IPS-18a (cell line): ENCODE results near the gene CDH23.
A peak's percentile ranks its signal among the peaks of the same experiment; 100 is the strongest.
"Not testable (repeated sequence)": the region's sequence is repeated elsewhere in the genome, so short reads cannot be mapped to it uniquely, and the experiment has no call there.

Experiments used
- H3K27ac ChIP-seq: one replicate; pipeline ENCODE4 v1.5.1; 2013; ENCODE audit warnings: low read length
- H3K27me3 ChIP-seq: one replicate; pipeline ENCODE4 v1.6.1; 2013; ENCODE audit warnings: mild to moderate bottlenecking, low read length; ENCODE audit not compliant: control insufficient read depth, insufficient read depth
- H3K36me3 ChIP-seq: one replicate; pipeline ENCODE4 v1.6.1; 2013; ENCODE audit warnings: low read depth, low read length; ENCODE audit not compliant: control insufficient read depth
- H3K4me1 ChIP-seq: one replicate; pipeline ENCODE4 v1.6.1; 2013; ENCODE audit warnings: low read depth, low read length; ENCODE audit not compliant: control insufficient read depth
- H3K4me3 ChIP-seq: one replicate; pipeline ENCODE4 v1.5.1; 2013; ENCODE audit warnings: low read length
- H3K9ac ChIP-seq: one replicate; pipeline ENCODE4 v1.6.1; 2013; ENCODE audit warnings: mild to moderate bottlenecking, low read length, moderate library complexity
- H3K9me3 ChIP-seq: one replicate; pipeline ENCODE4 v1.6.1; 2013; ENCODE audit warnings: low read depth, low read length; ENCODE audit not compliant: control insufficient read depth

The CDH23 gene

DNA sequence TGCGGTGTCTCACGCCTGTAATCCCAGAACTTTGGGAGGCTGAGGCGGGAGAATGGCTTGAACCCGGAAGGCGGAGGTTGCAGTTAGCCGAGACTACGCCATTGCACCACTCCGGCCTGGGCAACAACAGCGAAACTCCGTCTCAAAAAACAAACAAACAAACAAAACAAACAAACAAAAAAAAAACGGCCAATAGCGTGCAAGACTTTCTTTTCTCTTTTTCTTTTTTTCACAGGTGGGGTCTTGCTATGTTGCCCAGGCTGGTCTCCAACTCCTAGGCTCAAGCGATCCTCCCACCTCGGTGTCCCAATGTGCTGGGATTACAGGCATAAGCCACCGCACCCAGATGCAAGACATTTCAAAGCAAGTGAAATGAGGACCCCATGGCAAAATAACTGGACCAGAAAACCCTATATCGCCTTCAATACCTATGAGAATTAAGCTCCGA is 452.8 kb downstream of the CDH23 start:
- Histone ChIP-seq H3K36me3 (no peaks in the 10 kb centered on the region), H3K27ac (no peak overlapping the region), H3K4me3 (peak overlapping the region; percentile 94), H3K9me3 (no peaks in the 10 kb centered on the region), H3K4me1 (peaks cover 9% of the 10 kb centered on the region), H3K9ac (peak overlapping the region; percentile 88), H3K27me3 (no peaks in the 10 kb centered on the region)

- Histone ChIP-seq H3K9ac (peak overlapping the region; percentile 88), H3K4me3 (peak overlapping the region; percentile 94), H3K4me1 (peaks cover 9% of the 10 kb centered on the region), H3K27me3 (no peaks in the 10 kb centered on the region), H3K9me3 (no peaks in the 10 kb centered on the region), H3K27ac (peak overlapping the region; percentile 74), H3K36me3 (no peaks in the 10 kb centered on the region)
These were observed 453.5 kb downstream of the CDH23 start for GRCh38 chr10:71850021-71850742.

- H3K9ac ChIP-seq = peak within 1 kb of the TSS; percentile 88
- H3K4me1 ChIP-seq = peaks cover 9% of the 10 kb centered on the region
- H3K27me3 ChIP-seq = no peaks in the 10 kb centered on the region
- peak within 1 kb of the TSS; percentile 94 for H3K4me3 ChIP-seq
- peak within 1 kb of the TSS; percentile 74 for H3K27ac ChIP-seq
- no peaks in the 10 kb centered on the region for H3K9me3 ChIP-seq
- H3K36me3 ChIP-seq = no peaks in the 10 kb centered on the region
These were observed 454.2 kb downstream of the CDH23 start, which contains the start of gene PSAP for GRCh38 chr10:71850743-71851464. Gene PSAP, minus strand, starts transcription at chr10:71851251. Its CDS starts 30 bp downstream, at chr10:71851221.

DNA sequence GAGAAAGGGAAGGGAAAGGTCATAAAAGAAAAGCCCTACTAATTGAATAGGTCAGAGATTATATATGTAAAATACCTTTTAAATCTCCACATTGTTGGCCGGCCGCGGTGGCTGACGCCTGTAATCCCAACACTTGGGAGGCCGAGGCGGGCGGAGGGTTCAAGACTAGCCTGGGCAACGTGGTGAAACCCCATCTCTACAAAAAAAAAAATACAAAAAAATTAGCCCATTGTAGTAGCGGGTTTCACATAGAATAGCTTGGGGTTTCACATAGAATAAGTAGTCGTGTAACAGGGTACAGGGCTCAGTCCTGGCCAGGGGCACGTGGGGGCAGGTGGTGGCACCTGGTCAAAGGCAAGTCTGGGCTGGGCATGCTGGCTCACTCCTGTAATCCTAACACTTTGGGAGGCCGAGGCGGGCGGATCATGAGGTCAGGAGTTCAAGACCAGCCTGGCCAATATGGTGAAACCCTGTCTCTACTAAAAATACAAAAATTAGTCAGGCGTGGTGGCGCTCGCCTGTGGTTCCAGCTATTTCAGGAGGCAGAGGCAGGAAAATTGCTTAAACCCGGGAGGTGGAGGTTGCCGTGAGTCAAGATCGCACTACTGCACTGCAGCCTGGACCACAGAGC is 454.9 kb downstream of the CDH23 start:
- peak overlapping the region; percentile 88 for H3K9ac ChIP-seq
- H3K27ac ChIP-seq, H3K27me3 ChIP-seq, H3K4me1 ChIP-seq, H3K9me3 ChIP-seq, H3K36me3 ChIP-seq: not testable (repeated sequence)
- H3K4me3 ChIP-seq = peak overlapping the region; percentile 94

GRCh38 chr10:71852355-71852937 is 455.7 kb downstream of the CDH23 start:
- H3K27me3 ChIP-seq = no peaks in the 10 kb centered on the region
- H3K9me3 ChIP-seq = no peaks in the 10 kb centered on the region
- no peak overlapping the region for H3K9ac ChIP-seq
- no peaks in the 10 kb centered on the region for H3K36me3 ChIP-seq
- H3K27ac ChIP-seq = no peak overlapping the region
- H3K4me3 ChIP-seq = no peak overlapping the region
- H3K4me1 ChIP-seq = peaks cover 9% of the 10 kb centered on the region

GRCh38 chr10:71854031-71854430 is 457.3 kb downstream of the CDH23 start:
- Histone ChIP-seq H3K9me3 (no peaks in the 10 kb centered on the region), H3K4me1 (no peaks in the 10 kb centered on the region), H3K27me3 (no peaks in the 10 kb centered on the region), H3K36me3 (no peaks in the 10 kb centered on the region), H3K27ac (no peak overlapping the region), H3K9ac (no peak overlapping the region), H3K4me3 (no peak overlapping the region)

DNA sequence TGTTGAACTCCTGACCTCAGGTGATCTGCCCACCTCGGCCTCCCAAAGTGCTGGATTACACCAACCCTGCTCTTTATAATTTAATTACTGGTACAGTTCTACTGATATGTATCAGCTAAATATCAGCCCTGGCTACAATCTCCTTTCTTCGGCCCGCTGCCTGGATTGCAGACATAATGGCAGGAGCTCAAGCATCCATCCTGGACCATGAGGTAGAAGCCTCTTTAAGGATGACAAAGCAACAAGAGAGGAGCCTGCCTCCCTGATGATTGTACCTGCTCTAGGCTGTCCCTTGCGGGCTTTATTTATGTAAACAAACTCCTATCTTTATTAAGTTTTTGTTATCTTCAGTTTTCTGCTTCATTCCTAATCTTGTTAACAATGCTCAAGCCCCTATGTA is 459.9 kb downstream of the CDH23 start:
- Histone ChIP-seq H3K9ac (no peak overlapping the region), H3K27me3 (no peaks in the 10 kb centered on the region), H3K27ac (no peak overlapping the region), H3K9me3 (no peaks in the 10 kb centered on the region), H3K4me3 (no peak overlapping the region), H3K36me3 (no peaks in the 10 kb centered on the region), H3K4me1 (peaks cover 5% of the 10 kb centered on the region)

- Histone ChIP-seq H3K27ac (no peak overlapping the region), H3K27me3 (no peaks in the 10 kb centered on the region), H3K4me3 (no peak overlapping the region), H3K36me3 (no peaks in the 10 kb centered on the region), H3K9me3 (no peaks in the 10 kb centered on the region), H3K4me1 (peaks cover 5% of the 10 kb centered on the region), H3K9ac (no peak overlapping the region)
These were observed 461.5 kb downstream of the CDH23 start for GRCh38 chr10:71857934-71858890.

DNA sequence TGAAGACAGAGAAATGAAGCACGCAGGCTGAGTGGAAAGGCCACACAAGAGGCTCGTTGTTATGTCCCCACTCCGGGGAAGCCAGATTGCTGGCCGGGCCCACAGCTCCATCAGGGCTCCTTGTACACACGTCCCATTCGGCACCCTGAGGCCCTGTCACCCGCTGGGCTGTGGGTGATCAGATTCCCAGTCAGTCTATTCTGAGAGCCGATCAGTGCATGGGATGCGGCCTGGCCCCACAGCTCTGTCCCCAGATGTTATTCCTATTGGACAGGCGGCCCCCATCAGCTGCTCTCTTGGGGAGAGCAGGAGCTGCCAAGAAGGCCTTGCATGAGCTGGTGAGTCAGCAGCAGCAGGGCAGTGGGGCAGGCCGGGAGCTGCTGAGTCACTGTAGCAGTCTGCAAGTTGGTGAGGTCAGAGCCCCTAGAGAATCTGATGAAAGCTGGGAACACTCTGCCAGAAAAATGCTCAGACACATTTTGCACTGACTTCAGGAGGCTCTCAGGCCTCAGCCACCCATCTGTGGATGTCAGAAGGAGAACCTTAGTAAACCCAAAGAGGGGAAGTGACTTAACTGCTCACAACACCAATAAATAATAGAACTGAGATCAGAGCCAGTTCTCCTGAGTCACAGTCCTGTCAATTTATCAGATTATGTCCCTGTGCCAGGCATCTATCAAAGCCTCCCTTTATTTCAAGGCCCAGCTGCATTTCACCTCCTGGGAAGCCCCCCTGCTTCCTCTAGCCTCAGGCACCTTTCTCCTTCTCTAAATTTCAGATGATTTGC is 463.7 kb downstream of the CDH23 start:
- peak overlapping the region; percentile 1 for H3K9ac ChIP-seq
- H3K4me3 ChIP-seq = no peak overlapping the region
- H3K27me3 ChIP-seq = no peaks in the 10 kb centered on the region
- H3K9me3 ChIP-seq = no peaks in the 10 kb centered on the region
- no peaks in the 10 kb centered on the region for H3K36me3 ChIP-seq
- peak overlapping the region; percentile 17 for H3K27ac ChIP-seq
- peaks cover 9% of the 10 kb centered on the region for H3K4me1 ChIP-seq

GRCh38 chr10:71863203-71863602 is 466.5 kb downstream of the CDH23 start:
- H3K9me3 ChIP-seq = no peaks in the 10 kb centered on the region
- H3K27ac ChIP-seq = no peak overlapping the region
- H3K4me3 ChIP-seq = no peak overlapping the region
- H3K36me3 ChIP-seq = no peaks in the 10 kb centered on the region
- H3K9ac ChIP-seq = no peak overlapping the region
- no peaks in the 10 kb centered on the region for H3K27me3 ChIP-seq
- H3K4me1 ChIP-seq = peaks cover 11% of the 10 kb centered on the region
